GM12865 (cell line): ENCODE results near the gene STK11.
A peak's percentile ranks its signal among the peaks of the same experiment; 100 is the strongest.

ENCODE experiments used
- DNase-seq: peaks from one replicate; pipeline ENCODE4 v3.0.0; 2010; ENCODE audit warnings: low read depth
- H3K4me3 ChIP-seq: 2 replicates; pipeline ENCODE4 v1.5.1; 2011; ENCODE audit warnings: mild to moderate bottlenecking, low read depth, low read length, control low read depth
- TF ChIP-seq, protein P1 (sequence below): IDR thresholded peaks from 2 replicates; pipeline ENCODE4 v1.5.1; 2011; ENCODE audit warnings: low read length, control low read depth, low read depth, inconsistent platforms; ENCODE audit not compliant: insufficient read depth; ENCODE audit errors: missing control alignments

Gene STK11

DNA sequence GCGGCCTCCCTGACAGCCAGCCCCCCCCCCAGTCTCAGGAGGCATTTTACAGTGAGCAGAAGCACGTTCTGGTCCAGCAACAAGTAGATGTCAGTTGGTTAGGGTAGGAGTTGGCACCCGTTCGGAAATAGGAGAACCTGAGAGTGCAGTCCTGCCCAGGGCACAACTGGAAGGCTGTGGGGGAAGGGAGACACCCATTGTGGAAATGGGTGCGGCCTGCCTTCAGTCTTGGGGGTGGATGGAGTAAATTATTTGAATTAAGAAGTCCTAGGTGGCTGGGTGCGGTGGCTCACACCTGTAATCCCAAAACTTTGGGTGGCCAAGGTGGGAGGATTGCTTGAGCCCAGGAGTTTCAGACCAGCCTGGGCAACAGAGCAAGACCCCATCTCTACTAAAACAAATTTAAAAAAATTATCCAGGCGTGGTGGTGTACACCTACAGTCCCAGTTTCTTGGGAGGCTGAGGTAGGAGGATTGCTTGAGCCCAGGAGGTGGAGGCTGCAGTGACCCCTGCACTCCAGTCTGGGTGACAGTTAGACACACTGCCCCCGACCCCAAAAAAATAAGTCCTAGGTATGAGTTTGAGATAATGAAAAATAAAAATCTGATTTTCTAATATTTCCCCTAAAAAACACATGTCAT, 64.8 kb downstream of the STK11 start:
- DNase-seq, result no peak
- TF ChIP-seq, protein P1, sequence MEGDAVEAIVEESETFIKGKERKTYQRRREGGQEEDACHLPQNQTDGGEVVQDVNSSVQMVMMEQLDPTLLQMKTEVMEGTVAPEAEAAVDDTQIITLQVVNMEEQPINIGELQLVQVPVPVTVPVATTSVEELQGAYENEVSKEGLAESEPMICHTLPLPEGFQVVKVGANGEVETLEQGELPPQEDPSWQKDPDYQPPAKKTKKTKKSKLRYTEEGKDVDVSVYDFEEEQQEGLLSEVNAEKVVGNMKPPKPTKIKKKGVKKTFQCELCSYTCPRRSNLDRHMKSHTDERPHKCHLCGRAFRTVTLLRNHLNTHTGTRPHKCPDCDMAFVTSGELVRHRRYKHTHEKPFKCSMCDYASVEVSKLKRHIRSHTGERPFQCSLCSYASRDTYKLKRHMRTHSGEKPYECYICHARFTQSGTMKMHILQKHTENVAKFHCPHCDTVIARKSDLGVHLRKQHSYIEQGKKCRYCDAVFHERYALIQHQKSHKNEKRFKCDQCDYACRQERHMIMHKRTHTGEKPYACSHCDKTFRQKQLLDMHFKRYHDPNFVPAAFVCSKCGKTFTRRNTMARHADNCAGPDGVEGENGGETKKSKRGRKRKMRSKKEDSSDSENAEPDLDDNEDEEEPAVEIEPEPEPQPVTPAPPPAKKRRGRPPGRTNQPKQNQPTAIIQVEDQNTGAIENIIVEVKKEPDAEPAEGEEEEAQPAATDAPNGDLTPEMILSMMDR, result no peak

DNA sequence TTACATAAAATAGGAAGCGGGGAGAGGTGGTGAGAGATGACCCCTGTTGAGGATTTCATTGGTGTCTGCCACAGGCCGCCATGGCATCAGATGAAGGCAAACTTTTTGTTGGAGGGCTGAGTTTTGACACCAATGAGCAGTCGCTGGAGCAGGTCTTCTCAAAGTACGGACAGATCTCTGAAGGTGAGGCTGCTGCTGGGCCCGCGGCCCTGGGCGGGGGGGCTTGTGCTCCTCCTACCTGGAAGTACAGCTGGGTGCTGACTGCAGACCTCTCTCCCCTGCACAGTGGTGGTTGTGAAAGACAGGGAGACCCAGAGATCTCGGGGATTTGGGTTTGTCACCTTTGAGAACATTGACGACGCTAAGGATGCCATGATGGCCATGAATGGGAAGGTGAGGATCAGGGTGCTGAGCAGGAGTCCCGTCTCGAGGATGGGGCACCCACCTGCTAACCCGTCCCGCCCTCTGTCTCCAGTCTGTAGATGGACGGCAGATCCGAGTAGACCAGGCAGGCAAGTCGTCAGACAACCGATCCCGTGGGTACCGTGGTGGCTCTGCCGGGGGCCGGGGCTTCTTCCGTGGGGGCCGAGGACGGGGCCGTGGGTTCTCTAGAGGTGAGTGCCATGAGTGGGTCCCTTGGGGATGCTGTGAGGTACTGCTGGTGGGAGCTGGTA, 65.4 kb downstream of the STK11 start:
- TF ChIP-seq, protein P1, result no peak
- DNase-seq, result no peak
- H3K4me3 ChIP-seq, result peak overlapping the region; percentile 98

More for the DNA sequence above, 64.8 kb downstream of the STK11 start:
- peak overlapping the region; percentile 98 for H3K4me3 ChIP-seq

DNA sequence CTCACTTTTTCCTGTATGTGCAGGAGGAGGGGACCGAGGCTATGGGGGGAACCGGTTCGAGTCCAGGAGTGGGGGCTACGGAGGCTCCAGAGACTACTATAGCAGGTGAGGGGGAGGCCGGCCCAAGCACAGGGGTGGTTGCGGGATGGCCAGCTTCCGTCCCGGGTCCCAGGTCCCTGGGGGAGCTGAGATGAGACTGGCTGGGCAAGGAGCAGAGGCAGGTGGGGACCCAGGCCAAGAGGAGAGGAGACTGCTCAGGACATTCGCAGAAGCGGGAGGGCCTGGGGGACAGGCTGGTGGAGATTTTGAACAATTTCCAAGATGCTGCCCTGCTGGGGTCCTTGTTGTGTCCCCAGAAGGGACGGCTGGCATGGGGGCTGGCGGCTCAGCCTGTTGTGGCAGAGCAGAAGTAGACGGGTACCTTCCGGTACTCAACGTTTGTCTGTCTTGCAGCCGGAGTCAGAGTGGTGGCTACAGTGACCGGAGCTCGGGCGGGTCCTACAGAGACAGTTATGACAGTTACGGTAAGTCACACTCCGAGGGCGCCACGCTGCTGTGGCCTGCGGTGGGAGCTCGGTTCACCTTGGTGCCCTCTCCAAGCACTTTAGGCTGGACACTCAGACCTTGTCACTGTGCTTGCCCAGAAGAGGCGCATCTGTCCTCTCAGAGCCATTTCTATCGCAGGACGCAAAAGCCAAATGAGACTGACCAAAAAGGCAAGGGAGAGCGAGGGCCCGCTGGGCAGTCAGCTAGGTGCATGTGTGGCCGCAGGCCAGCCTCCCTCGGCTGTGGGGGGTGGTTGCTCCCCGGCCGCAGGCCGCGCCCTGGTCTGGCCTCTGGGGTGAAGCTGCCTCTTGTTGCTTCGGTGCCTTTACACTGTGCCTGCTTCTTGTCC, 66.2 kb downstream of the STK11 start:
- TF ChIP-seq, protein P1, result no peak
- DNase-seq, result no peak
- H3K4me3 ChIP-seq, result no peak overlapping the region

DNA sequence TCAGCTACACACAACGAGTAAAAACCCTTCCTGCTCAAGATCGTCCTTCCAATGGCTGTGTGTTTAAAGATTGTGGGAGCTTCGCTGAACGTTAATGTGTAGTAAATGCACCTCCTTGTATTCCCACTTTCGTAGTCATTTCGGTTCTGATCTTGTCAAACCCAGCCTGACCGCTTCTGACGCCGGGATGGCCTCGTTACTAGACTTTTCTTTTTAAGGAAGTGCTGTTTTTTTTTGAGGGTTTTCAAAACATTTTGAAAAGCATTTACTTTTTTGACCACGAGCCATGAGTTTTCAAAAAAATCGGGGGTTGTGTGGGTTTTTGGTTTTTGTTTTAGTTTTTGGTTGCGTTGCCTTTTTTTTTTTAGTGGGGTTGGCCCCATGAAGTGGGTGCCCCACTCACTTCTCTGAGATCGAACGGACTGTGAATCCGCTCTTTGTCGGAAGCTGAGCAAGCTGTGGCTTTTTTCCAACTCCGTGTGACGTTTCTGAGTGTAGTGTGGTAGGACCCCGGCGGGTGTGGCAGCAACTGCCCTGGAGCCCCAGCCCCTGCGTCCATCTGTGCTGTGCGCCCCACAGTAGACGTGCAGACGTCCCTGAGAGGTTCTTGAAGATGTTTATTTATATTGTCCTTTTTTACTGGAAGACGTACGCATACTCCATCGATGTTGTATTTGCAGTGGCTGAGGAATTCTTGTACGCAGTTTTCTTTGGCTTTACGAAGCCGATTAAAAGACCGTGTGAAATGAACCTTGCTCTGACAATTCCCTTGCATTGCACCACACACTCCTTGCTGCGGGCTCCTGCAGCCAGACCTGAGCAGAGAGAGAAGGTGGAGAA, 67.1 kb downstream of the STK11 start:
- TF ChIP-seq, protein P1, result no peak
- no peak for DNase-seq
- no peak overlapping the region for H3K4me3 ChIP-seq

DNA sequence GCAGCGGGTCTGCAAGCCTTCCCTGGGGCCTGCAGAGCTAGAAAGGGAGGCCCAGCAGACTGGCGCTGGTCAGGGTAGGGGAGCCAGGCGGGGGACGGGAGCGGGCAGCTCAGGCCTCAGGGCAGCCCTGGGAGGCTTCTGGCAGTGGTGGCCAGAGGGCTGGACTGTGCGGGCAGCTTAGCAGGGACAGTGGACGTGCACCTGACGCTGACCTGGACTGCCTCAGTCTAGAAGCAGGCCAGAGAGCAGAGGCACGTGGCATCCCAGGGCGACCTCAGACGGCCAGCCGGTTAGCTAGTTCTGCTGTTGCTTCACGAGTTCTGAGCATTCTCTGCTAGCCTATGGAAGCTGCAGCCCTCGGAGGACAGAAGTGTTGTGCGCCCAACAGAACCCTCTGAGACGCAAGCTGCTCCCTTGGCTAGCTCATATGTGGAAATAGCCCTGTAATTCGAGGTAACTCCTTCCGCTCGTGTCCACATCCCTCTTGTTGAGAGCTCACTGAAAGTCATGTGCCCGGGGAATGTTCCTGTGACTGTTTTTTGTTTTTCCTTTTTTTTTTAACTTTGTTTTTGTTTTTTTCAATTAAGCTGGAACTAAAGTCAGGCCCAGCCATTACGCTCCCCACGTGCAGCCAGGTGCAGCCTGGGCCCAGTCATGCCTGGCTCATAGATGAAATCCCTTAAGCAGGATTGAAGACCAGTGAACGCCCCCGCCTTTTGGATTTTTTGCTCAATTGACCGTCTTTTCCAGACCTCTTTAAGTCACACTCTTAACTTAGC, 67.9 kb downstream of the STK11 start:
- DNase-seq, result peak; percentile 34
- no peak overlapping the region for H3K4me3 ChIP-seq
- TF ChIP-seq, protein P1, result no peak
